Mucosa of rectum (tissue), 2 donors: Measurements from ENCODE around the gene SBF2.
"Not testable (repeated sequence)": the region's sequence is repeated elsewhere in the genome, so short reads cannot be mapped to it uniquely, and the experiment has no call there.

ENCODE experiments used
- H3K27ac ChIP-seq, 2 donors: one replicate each; pipeline ENCODE4 v1.7.0; 2013; ENCODE audit warnings: inconsistent platforms in 2 of 2, low read depth in 2 of 2, low read length in 2 of 2
- H3K27me3 ChIP-seq, 2 donors: one replicate each; pipeline ENCODE4 v1.7.0; 2013; ENCODE audit warnings: low read length in 2 of 2; ENCODE audit not compliant: control insufficient read depth in 2 of 2, insufficient read depth in 2 of 2
- H3K36me3 ChIP-seq, 2 donors: one replicate each; pipeline ENCODE4 v1.7.0; 2013; ENCODE audit warnings: low read length in 2 of 2; ENCODE audit not compliant: control insufficient read depth in 2 of 2, insufficient read depth in 2 of 2
- H3K4me1 ChIP-seq, 2 donors: one replicate each; pipeline ENCODE4 v1.7.0; 2013; ENCODE audit warnings: low read length in 2 of 2, mild to moderate bottlenecking in 1 of 2; ENCODE audit not compliant: control insufficient read depth in 2 of 2, insufficient read depth in 2 of 2
- H3K4me3 ChIP-seq, 2 donors: one replicate each; pipeline ENCODE4 v1.7.0; 2013; ENCODE audit warnings: low read length in 2 of 2
- H3K9ac ChIP-seq, 2 donors: one replicate each; pipeline ENCODE4 v1.7.0; 2013; ENCODE audit warnings: low read length in 2 of 2, low read depth in 1 of 2, mild to moderate bottlenecking in 1 of 2
- H3K9me3 ChIP-seq, 2 donors: one replicate each; pipeline ENCODE4 v1.7.0; 2013; ENCODE audit warnings: low read length in 2 of 2; ENCODE audit not compliant: control insufficient read depth in 2 of 2
- donor health status: healthy.
- donor health status: Normal muscosa, but diverticular disease.

Gene SBF2

DNA sequence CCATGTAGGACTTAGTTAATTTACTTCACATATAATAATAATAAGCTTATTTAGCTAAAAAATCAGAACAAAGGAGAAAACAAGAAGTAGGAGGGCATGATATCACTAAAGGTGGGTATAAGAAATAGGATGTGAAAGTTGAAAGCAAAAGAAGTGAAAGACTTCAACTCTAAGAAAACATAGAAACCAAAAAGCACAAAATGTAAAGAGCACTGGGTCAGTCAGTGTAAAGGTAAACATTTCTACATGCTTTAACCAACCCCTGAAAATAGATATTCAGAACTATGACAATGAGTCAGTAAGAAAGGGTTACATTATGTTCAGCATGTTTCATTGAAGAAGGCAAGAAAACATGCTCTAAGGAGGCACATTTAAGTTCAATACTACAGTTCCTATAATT is 331.3 kb downstream of the SBF2 start:
- Histone ChIP-seq H3K27ac (no peak overlapping the region), H3K4me1 (no peaks in the 10 kb centered on the region), H3K4me3 (no peak overlapping the region), H3K27me3 (no peaks in the 10 kb centered on the region), H3K9me3 (no peaks in the 10 kb centered on the region), H3K9ac (no peak overlapping the region), H3K36me3 (peaks cover 6 to 12% of the 10 kb centered on the region in 2 donors)

DNA sequence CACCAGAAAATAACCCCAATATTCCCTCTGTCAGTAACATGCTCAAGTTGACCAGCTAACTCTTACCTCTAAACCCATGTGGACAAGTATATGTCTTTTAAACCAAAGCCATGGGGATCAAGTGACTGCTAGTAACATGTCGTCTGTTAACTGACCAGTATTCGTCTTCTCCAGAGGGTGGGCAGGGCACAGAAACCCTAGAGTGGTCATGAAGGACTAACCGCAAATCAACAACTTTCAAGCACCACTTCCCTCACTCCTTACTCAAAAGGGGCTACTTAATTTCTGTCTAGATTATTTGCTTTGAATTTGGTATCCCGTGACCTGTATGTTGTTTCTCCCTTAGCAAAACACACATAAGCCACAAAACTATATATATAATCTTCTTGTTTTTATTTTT is 336.9 kb downstream of the SBF2 start:
- Histone ChIP-seq H3K27ac (no peak overlapping the region), H3K9ac (no peak overlapping the region), H3K27me3 (no peaks in the 10 kb centered on the region), H3K36me3 (peaks cover 6 to 10% of the 10 kb centered on the region in 2 donors), H3K9me3 (no peaks in the 10 kb centered on the region), H3K4me3 (no peak overlapping the region), H3K4me1 (no peaks in the 10 kb centered on the region)

DNA sequence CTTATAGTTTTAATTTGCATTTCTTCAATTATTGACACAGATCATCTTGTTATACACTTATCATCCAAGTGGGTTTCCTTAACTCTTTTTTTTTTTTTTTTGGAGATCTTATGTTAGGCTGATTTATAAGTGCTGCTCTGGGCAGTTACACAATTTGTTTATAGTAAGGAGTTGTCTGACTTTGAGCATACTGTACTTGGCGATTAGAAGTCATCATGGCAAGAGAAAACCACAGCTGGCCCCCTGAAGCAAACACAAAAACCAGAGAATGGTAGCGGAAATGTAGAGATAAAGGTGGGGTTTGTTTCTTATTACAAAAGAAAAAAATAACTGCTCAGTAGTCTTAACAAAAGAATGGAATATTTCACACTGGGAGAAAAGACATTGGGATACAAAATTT is 337.5 kb downstream of the SBF2 start:
- no peak overlapping the region for H3K9ac ChIP-seq
- no peak overlapping the region for H3K4me3 ChIP-seq
- no peaks in the 10 kb centered on the region for H3K9me3 ChIP-seq
- no peaks in the 10 kb centered on the region for H3K4me1 ChIP-seq
- H3K36me3 ChIP-seq, result peaks cover 2 to 10% of the 10 kb centered on the region in 2 donors
- H3K27ac ChIP-seq, result no peak overlapping the region
- no peaks in the 10 kb centered on the region for H3K27me3 ChIP-seq

DNA sequence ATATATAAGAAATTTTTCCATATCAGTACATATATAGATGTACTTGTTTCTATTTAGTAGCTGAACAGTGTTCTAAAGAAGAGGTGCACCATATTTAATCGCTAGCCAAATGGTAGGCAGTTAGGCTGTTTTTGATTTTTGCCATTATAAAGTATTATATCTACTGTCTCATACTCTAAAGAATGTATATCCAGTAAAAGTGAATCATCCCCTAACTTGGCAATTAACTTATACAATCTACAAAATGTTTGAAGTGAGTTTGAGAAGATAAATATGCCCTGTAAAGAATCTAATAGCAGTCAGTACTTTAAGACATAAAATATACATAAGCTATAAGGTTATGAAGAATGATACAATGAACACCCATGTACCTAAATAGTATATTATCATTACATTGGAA is 338.6 kb downstream of the SBF2 start:
- H3K9me3 ChIP-seq, result no peaks in the 10 kb centered on the region
- H3K4me3 ChIP-seq, result no peak overlapping the region
- no peak overlapping the region for H3K9ac ChIP-seq
- H3K36me3 ChIP-seq, result peaks cover 2 to 10% of the 10 kb centered on the region in 2 donors
- no peaks in the 10 kb centered on the region for H3K4me1 ChIP-seq
- no peaks in the 10 kb centered on the region for H3K27me3 ChIP-seq
- no peak overlapping the region for H3K27ac ChIP-seq

DNA sequence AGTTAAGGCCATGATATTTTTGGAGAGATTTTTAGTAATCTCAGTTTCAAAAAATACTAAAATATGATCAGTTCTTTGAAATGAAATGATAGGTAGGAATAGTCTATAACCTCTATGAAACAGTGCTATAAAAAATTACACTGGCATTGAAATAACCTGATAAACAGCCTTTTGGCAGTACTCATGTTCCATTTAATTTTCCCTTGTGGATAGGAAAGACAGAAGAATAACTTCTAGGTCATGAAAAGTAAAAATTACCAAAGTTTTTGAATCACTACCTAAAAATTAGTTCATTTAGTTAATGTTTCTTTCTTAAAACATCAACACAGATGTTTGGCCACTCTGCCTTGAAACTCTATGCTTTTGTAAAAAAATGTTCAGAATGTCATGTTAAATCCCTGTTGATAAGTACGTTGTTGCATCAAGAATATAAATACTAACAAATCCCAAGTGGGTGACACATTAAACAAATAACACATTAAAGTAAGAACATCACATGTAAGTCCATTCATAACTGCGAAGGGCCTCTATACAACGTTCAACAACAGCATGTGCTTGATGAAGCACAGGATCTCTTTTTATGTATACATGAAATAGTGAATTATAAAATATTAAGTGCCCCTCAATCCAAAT is 339.9 kb downstream of the SBF2 start:
- no peaks in the 10 kb centered on the region for H3K9me3 ChIP-seq
- H3K9ac ChIP-seq, result no peak overlapping the region
- H3K27ac ChIP-seq, result no peak overlapping the region
- no peak overlapping the region for H3K4me3 ChIP-seq
- no peaks in the 10 kb centered on the region for H3K27me3 ChIP-seq
- no peaks in the 10 kb centered on the region for H3K4me1 ChIP-seq
- peaks cover 0 to 4% of the 10 kb centered on the region in 2 donors for H3K36me3 ChIP-seq

DNA sequence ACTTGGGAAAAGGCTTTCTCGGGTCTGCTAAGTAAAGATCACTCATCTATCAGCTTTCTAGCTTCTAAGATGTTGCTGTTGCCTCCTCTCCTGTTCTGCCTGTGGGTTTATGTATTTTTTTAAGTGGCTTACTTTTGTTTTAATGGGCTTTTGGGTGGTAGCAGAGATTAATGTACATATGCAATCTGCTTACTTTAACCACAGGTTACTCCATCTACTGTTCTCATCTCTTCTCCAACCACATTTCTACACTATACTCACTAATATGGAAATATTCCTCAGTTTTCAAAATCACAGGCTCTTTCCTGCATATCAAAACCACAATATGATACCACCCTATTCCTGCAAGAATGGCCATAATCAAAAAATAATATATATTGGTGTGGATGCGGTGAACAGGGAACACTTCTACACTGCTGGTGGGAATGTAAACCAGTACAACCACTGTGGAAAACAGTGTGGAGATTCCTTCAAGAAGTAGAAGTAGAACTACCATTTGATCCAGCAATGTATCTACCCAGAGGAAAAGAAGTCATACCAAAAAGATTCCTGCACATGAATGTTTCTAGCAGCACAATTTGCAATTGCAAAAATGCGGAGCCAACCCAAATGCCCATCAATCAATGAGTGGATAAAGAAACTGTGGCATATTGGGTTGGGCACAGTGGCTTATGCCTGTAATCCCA is 341.4 kb downstream of the SBF2 start:
- Histone ChIP-seq H3K9ac (no peak overlapping the region), H3K27me3 (no peaks in the 10 kb centered on the region), H3K4me3 (no peak overlapping the region), H3K36me3 (no peaks in the 10 kb centered on the region), H3K9me3 (no peaks in the 10 kb centered on the region), H3K4me1 (no peaks in the 10 kb centered on the region), H3K27ac (no peak overlapping the region)

DNA sequence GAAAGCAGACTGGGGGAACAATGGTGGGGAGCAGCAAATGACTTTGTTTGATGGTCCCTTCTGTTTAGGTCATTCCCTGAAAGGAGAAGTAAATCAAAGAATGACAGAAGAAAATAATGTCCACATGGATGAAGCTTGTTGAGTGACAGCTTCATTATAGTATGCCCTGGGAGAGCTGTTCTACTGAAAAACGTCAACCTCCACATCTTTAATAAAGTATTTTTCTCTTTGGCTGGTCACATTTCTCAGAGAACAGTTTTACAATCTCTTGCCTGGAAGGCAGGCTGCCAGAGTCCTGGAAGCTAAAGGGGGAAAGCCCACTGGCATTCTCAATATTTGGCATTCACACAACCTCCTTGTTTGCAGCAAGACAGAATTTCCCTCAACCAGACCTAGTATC is 342.2 kb downstream of the SBF2 start:
- Histone ChIP-seq H3K36me3 (no peaks in the 10 kb centered on the region), H3K27me3 (no peaks in the 10 kb centered on the region), H3K9ac (no peak overlapping the region), H3K4me3 (no peak overlapping the region), H3K4me1 (no peaks in the 10 kb centered on the region), H3K9me3 (no peaks in the 10 kb centered on the region), H3K27ac (no peak overlapping the region)

DNA sequence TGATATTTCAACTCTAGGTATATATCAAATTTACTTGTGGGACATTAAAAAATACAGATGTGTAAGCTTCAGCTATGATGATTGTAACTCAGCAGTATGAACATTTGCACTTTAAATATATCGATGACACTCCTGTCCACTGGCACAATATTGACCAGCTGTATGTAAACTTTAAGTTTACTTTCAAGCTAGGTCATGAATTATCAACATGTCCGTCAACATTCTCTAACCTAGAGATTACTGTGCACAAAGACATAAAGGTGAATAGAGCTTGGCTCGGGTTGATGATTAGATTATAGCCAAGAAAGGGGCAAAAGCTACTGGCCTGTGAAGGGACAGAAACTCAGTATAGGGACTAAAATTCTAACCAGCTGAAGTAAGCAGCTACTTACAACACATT is 343.6 kb downstream of the SBF2 start:
- H3K36me3 ChIP-seq, result no peaks in the 10 kb centered on the region
- H3K27me3 ChIP-seq, result no peaks in the 10 kb centered on the region
- H3K4me1 ChIP-seq, result no peaks in the 10 kb centered on the region
- no peak overlapping the region for H3K4me3 ChIP-seq
- no peak overlapping the region for H3K9ac ChIP-seq
- H3K9me3 ChIP-seq, result no peaks in the 10 kb centered on the region
- no peak overlapping the region for H3K27ac ChIP-seq

DNA sequence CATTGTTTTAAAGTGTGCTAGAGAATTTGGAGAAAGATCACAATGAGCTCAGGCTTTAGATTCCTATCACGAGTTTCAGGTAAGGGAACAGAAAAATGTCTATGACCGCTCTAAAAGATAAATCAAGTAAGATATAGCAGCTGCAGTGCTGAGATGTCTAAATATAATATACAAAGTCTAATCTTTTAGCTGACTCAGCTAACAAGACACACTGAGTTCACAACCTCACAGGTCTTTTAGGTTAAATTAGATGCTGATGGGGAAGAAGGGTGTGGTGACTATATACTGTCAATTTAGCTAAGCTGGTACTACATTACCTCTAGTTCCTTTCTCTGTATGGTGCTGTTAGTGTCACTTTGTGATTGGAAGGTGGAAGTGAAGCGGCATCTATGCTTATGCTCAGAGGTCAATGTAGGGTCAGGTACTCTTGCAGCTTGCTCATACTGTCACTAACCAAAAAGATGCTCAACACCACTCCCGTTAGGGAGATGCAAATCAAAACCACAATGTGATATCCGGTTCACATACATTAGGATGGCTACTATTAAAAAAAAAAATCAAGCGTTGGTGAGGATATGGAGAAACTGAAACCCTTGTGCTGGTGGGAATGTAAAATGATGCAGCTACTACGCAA is 346.7 kb downstream of the SBF2 start:
- H3K36me3 ChIP-seq, result no peaks in the 10 kb centered on the region
- no peaks in the 10 kb centered on the region for H3K27me3 ChIP-seq
- no peaks in the 10 kb centered on the region for H3K9me3 ChIP-seq
- H3K27ac ChIP-seq, result no peak overlapping the region
- no peak overlapping the region for H3K9ac ChIP-seq
- H3K4me1 ChIP-seq, result no peaks in the 10 kb centered on the region
- H3K4me3 ChIP-seq, result no peak overlapping the region

DNA sequence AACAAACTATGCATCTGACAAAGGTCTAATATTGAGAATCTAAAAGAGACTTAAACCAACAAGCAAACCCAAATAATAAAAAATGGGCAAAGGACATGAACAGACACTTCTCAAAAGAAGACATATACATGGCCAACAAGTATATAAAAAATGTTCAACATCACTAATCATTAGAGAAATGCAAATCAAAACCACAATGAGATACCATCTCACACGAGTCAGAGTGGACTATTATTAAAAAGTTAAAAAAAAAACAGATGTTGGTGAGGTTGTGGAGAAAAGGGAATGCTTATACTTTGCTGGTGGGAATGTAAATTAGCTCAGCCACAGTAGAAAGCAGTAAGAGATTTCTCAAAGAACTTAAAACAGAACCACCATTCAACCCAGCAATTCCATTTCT is 348.3 kb downstream of the SBF2 start:
- not testable (repeated sequence) for H3K9ac ChIP-seq, H3K36me3 ChIP-seq, H3K27ac ChIP-seq, H3K9me3 ChIP-seq, H3K4me3 ChIP-seq, H3K27me3 ChIP-seq, H3K4me1 ChIP-seq
